NB4 (cell line): Measurements from ENCODE around the gene FLRT1.
A peak's percentile ranks its signal among the peaks of the same experiment; 100 is the strongest.

ENCODE experiments used
- DNase-seq: peaks from one replicate; pipeline ENCODE4 v3.0.0; 2010; ENCODE audit warnings: low read depth
- H3K4me3 ChIP-seq: one replicate; pipeline ENCODE4 v1.5.1; 2011; ENCODE audit warnings: mild to moderate bottlenecking, low read depth, low read length, moderate library complexity
- CTCF ChIP-seq: IDR thresholded peaks from one replicate; pipeline ENCODE4 v1.5.1; 2012; ENCODE audit warnings: low read depth, low read length
- MAX ChIP-seq: IDR thresholded peaks from 2 replicates; pipeline ENCODE4 v1.6.1; 2011; ENCODE audit warnings: low read depth, low read length
- MYC ChIP-seq: IDR thresholded peaks from 2 replicates; pipeline ENCODE4 v1.6.1; 2011; ENCODE audit warnings: low read depth, low read length
- POLR2A ChIP-seq: IDR thresholded peaks from 2 replicates; pipeline ENCODE4 v1.6.1; 2011; ENCODE audit warnings: mild to moderate bottlenecking; ENCODE audit not compliant: insufficient read length; ENCODE audit errors: extremely low read depth

FLRT1 gene

GRCh38 chr11:63993993-63994392, 41.7 kb upstream of the FLRT1 start:
- no peak for DNase-seq
- no peak overlapping the region for H3K4me3 ChIP-seq
- TF ChIP-seq MAX (0 out of 2 replicates have a peak, but pooled peaks have one; percentile 27), CTCF (no peak)

GRCh38 chr11:63996512-63996911, 39.2 kb upstream of the FLRT1 start:
- TF ChIP-seq POLR2A (no peak), MAX (no peak)
- H3K4me3 ChIP-seq, result no peak overlapping the region
- DNase-seq, result no peak

- DNase-seq, result no peak
- H3K4me3 ChIP-seq, result no peak overlapping the region
- no peak for TF ChIP-seq MAX
- no peak for TF ChIP-seq POLR2A
- no peak for TF ChIP-seq MYC
- TF ChIP-seq CTCF, result no peak
Observed at GRCh38 chr11:63997104-63997700, 38.5 kb upstream of the FLRT1 start.

- no peak overlapping the region for H3K4me3 ChIP-seq
- TF ChIP-seq CTCF (no peak), POLR2A (no peak), MAX (no peak), MYC (no peak)
- no peak for DNase-seq
Observed at GRCh38 chr11:63997801-63998337, 37.9 kb upstream of the FLRT1 start.

- TF ChIP-seq MAX, result no peak
- TF ChIP-seq CTCF, result no peak
- TF ChIP-seq POLR2A, result no peak
- no peak for TF ChIP-seq MYC
- no peak for DNase-seq
- H3K4me3 ChIP-seq, result no peak overlapping the region
Observed at GRCh38 chr11:63998558-63999348, 37.0 kb upstream of the FLRT1 start.

GRCh38 chr11:63999349-64000025, 36.2 kb upstream of the FLRT1 start:
- no peak for DNase-seq
- TF ChIP-seq MYC (no peak), MAX (no peak), POLR2A (no peak), CTCF (no peak)
- no peak overlapping the region for H3K4me3 ChIP-seq
